Measurements from ENCODE around the gene PNMA1. TPM values are rescaled to one million over a fixed set of nuclear protein-coding genes. Genes with fewer than 3 reads are reported as not detected.
A peak's percentile ranks its signal among the peaks of the same experiment; 100 is the strongest.

Gene PNMA1
- total and polyA plus RNA-seq, 7 donors, result 11.4 to 63.1 (median 33.5) TPM

GRCh38 chr14:73722581-73722980 lies 8.4 kb upstream of the PNMA1 start:
- peaks cover 27 to 84% (median 60%) of the 10 kb centered on the region in 4 donors for H3K36me3 ChIP-seq
- H3K27me3 ChIP-seq, result no peaks in the 10 kb centered on the region
- WGBS, 2 donors, result 94 to 96% methylated on average over 10 of the region's 10 CpGs
- no peak overlapping the region for H3K4me3 ChIP-seq
- no peaks in the 10 kb centered on the region for H3K9me3 ChIP-seq
- TF ChIP-seq POLR2A (IDR thresholded peaks at IDR 0.05), result no peak
- H3K4me1 ChIP-seq, result peaks cover 0 to 74% (median 65%) of the 10 kb centered on the region in 4 donors
- intact Hi-C loops (cut with DNase I), result no loop called here
- DNase-seq, result no peak
- peak overlapping the region; percentile 79 to 99 (median 88) for H3K27ac ChIP-seq

DNA sequence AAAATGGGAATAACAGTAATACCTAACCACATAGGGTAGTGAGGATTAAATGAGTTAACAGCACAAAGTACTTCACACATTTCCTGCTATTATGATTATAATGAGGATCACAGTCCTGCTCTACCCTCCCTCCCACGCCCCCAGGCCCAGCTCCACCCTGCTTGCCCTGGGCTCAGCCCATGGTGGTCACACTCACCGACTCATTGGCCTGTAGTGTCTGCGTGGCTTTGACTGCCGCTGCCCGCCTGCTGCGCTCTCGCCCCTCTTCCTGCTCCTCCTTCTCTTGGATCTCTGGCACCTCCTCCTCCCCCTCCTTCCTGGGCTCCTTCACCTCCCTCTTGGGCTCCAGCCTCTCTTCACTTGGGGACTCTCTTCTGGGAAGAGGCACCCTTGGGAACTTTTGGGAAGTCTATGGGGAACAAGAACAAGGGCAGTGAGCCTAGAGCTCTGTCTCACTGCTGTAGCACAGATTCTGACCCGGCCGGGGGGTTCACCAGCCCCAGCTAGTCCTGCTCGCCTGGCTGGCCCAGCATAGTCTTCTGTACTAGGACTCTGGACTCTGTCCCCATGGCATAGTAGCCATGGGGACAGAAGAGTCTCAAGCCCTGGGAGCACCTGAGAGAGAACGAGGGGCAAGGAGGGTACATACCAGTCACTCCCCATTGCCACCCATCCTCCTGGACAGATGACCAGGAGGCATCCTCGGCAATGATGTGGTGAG lies 7.1 kb upstream of the PNMA1 start:
- WGBS, 2 donors, result 93% methylated on average over 12 of the region's 12 CpGs
- no peak for DNase-seq
- intact Hi-C loops (cut with DNase I), result no loop called here
- peaks cover 16 to 71% (median 47%) of the 10 kb centered on the region in 4 donors for H3K36me3 ChIP-seq
- H3K4me3 ChIP-seq, result no peak overlapping the region
- H3K27me3 ChIP-seq, result no peaks in the 10 kb centered on the region
- H3K4me1 ChIP-seq, result peaks cover 0 to 74% (median 68%) of the 10 kb centered on the region in 4 donors
- TF ChIP-seq EP300 (IDR thresholded peaks at IDR 0.05), result no peak
- no peak for TF ChIP-seq CTCF (IDR thresholded peaks at IDR 0.05)
- no peak for TF ChIP-seq POLR2AphosphoS5 (IDR thresholded peaks at IDR 0.05)
- TF ChIP-seq POLR2A (IDR thresholded peaks at IDR 0.05), result no peak
- no peaks in the 10 kb centered on the region for H3K9me3 ChIP-seq
- peak overlapping the region; percentile 33 to 99 (median 88) for H3K27ac ChIP-seq

GRCh38 chr14:73720636-73721035 lies 6.5 kb upstream of the PNMA1 start:
- Histone ChIP-seq H3K27me3 (no peaks in the 10 kb centered on the region), H3K27ac (peak overlapping the region in 3 of 4 donors; percentile 90 to 99 (median 96)), H3K9me3 (no peaks in the 10 kb centered on the region), H3K4me1 (peaks cover 0 to 73% (median 63%) of the 10 kb centered on the region in 4 donors), H3K4me3 (no peak overlapping the region), H3K36me3 (peaks cover 11 to 70% (median 41%) of the 10 kb centered on the region in 4 donors)
- TF ChIP-seq POLR2A (IDR thresholded peaks at IDR 0.05) (no peak), POLR2AphosphoS5 (IDR thresholded peaks at IDR 0.05) (no peak), CTCF (IDR thresholded peaks at IDR 0.05) (no peak), EP300 (IDR thresholded peaks at IDR 0.05) (no peak)
- intact Hi-C loops (cut with DNase I), result no loop called here
- no peak for DNase-seq

DNA sequence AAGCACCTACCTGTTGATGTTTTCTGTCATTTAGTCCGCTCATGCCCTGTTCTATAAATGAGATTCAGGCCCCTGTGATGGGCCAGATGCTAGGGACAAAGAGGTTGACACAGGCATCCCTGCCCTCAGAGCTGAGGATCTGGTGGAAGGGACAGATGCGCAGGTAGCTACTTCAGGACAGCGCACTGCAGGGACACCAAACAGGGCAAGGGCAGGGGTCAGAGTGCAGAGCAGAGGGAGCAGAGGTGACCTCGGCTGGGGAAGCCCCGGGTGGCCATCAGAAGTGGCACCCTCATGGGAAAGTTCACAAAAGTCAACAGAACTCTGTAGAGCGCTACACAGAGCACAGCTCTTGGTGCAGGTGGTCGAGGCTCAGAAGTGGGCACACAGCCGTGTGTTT lies 5.6 kb upstream of the PNMA1 start:
- peaks cover 0 to 72% (median 55%) of the 10 kb centered on the region in 4 donors for H3K4me1 ChIP-seq
- peaks cover 11 to 67% (median 35%) of the 10 kb centered on the region in 4 donors for H3K36me3 ChIP-seq
- no peak for TF ChIP-seq EP300 (IDR thresholded peaks at IDR 0.05)
- TF ChIP-seq POLR2A (IDR thresholded peaks at IDR 0.05), result no peak
- no peak for TF ChIP-seq CTCF (IDR thresholded peaks at IDR 0.05)
- TF ChIP-seq POLR2AphosphoS5 (IDR thresholded peaks at IDR 0.05), result no peak
- H3K27me3 ChIP-seq, result no peaks in the 10 kb centered on the region
- H3K27ac ChIP-seq, result peak overlapping the region; percentile 90 to 99 (median 93)
- no peaks in the 10 kb centered on the region for H3K9me3 ChIP-seq
- no peak overlapping the region for H3K4me3 ChIP-seq
- no peak for DNase-seq
- 91% methylated on average over 8 of the region's 8 CpGs for WGBS, 2 donors
- intact Hi-C loops (cut with DNase I), result no loop called here

DNA sequence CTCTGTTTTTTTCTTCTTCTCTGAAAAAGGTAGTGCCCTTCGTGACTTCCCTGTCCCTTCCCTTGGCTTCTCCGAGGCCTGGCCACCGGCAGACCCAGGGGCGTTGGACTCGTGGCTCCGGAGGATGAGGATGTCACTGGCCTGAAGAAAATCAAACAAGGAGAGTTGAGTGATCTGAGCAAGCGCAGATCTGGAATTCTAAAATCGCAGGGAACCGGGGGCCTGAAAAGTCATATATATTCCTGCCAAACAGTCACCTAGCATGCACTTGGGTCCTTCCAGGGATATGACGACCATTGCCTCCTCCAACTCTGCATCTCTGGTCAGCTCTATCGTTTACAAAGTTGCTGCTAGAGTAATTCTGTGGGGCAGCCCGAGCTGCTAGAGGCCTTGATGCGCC lies 5.2 kb upstream of the PNMA1 start:
- Histone ChIP-seq H3K36me3 (peaks cover 11 to 64% (median 34%) of the 10 kb centered on the region in 4 donors), H3K27me3 (no peaks in the 10 kb centered on the region), H3K27ac (peak overlapping the region; percentile 90 to 99 (median 93)), H3K9me3 (no peaks in the 10 kb centered on the region), H3K4me3 (no peak overlapping the region), H3K4me1 (peaks cover 0 to 72% (median 55%) of the 10 kb centered on the region in 4 donors)
- 90 to 93% methylated on average over 13 of the region's 13 CpGs for WGBS, 2 donors
- no peak for TF ChIP-seq POLR2A (IDR thresholded peaks at IDR 0.05)
- no peak for TF ChIP-seq EP300 (IDR thresholded peaks at IDR 0.05)
- no peak for TF ChIP-seq POLR2AphosphoS5 (IDR thresholded peaks at IDR 0.05)
- no peak for TF ChIP-seq CTCF (IDR thresholded peaks at IDR 0.05)
- intact Hi-C loops (cut with DNase I), result no loop called here
- no peak for DNase-seq
